ENCODE results near the gene EXOC3. TPM values are rescaled to one million over a fixed set of nuclear protein-coding genes. Genes with fewer than 3 reads are reported as not detected.
"Not testable (repeated sequence)": the region's sequence is repeated elsewhere in the genome, so short reads cannot be mapped to it uniquely, and the experiment has no call there.

EXOC3 gene
- total RNA-seq, 1 experiment from 2014 or later = 60.1 TPM

DNA sequence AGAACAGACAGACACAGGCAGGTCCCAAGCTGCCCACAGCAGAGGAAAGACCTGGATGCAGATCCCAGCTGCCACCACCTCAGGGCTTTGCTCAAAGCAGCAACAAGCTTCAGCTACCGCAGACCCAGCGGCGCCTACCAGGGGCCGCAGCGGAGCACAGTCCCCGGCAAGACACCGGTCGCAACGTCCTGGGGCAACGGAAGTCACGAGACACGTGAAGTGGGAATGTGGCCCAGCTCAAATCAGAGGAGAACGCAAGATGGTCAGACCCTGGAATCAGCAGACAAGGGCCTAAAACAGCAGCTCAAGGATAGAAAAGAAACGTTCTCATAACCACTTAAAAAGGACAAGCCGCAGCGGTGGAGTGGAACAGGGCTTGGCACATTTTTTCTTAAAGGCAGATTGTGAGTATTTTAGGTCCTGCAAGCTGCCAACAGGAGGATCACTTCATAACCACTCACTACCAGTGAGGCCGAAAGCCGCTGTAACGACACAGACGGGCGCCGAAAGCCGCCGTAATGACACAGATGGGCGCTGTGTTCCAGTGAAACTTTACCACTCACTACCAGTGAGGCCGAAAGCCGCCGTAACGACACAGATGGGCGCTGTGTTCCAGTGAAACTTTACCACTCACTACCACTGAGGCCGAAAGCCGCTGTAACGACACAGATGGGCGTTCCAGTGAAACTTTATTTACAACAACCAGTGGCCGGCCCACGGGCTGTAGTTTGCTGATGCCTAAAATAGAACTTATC lies 59.5 kb downstream of the EXOC3 start:
- CTCF ChIA-PET = interaction anchor here (0.5 to 1.4 kb wide), 5 partner anchors 21 to 98 kb away, joined by 3 to 4 read pairs (median 3); no protein-coding TSS in a partner anchor
- no peaks in the 10 kb centered on the region for H3K36me3 Mint-ChIP-seq
- no peak for TF ChIP-seq IRF2 (CRISPR knock-in tag; IDR thresholded peaks at IDR 0.05; ENCODE audit: borderline replicate concordance, low read depth)
- no peak for TF ChIP-seq HMGA2 (CRISPR knock-in tag; IDR thresholded peaks at IDR 0.05)
- TF ChIP-seq NR3C1 (CRISPR knock-in tag; conservative IDR thresholded peaks at IDR 0.05; ENCODE audit: low read depth) = no peak
- no peak for TF ChIP-seq E2F1 (CRISPR knock-in tag; IDR thresholded peaks at IDR 0.05)
- ATAC-seq (peak; percentile 40; the same call in 1 of the 2 replicates), DNase-seq (ENCODE audit: low spot score) (no peak)
- H3K4me3 Mint-ChIP-seq = no peak overlapping the region
- POLR2A ChIA-PET = no interaction called here
- H3K27ac Mint-ChIP-seq = no peak overlapping the region
- peaks cover 2% of the 10 kb centered on the region; the same call in 1 of the 2 replicates for H3K4me1 Mint-ChIP-seq
- H3K9me3 Mint-ChIP-seq = no peaks in the 10 kb centered on the region
- peaks cover 91% of the 10 kb centered on the region for H3K27me3 Mint-ChIP-seq (ENCODE audit: low read depth)

GRCh38 chr5:504326-505154 lies 61.6 kb downstream of the EXOC3 start:
- peaks cover 2% of the 10 kb centered on the region; the same call in 1 of the 2 replicates for H3K4me1 Mint-ChIP-seq
- DNase-seq (ENCODE audit: low spot score) (no peak), ATAC-seq (no peak)
- no peak overlapping the region for H3K27ac Mint-ChIP-seq
- peaks cover 84% of the 10 kb centered on the region for H3K27me3 Mint-ChIP-seq (ENCODE audit: low read depth)
- CTCF ChIA-PET = interaction anchor here (1.0 to 1.2 kb wide), 2 partner anchors 14 kb away, joined by 4 read pairs; no protein-coding TSS in a partner anchor
- no peak for TF ChIP-seq MXD4 (CRISPR knock-in tag; IDR thresholded peaks at IDR 0.05; ENCODE audit: borderline replicate concordance)
- no peak for TF ChIP-seq ZSCAN18 (CRISPR knock-in tag; IDR thresholded peaks at IDR 0.05)
- TF ChIP-seq JUN (CRISPR knock-in tag; IDR thresholded peaks at IDR 0.05) = no peak
- POLR2A ChIA-PET = no interaction called here
- no peaks in the 10 kb centered on the region for H3K9me3 Mint-ChIP-seq
- no peaks in the 10 kb centered on the region for H3K36me3 Mint-ChIP-seq
- no peak overlapping the region for H3K4me3 Mint-ChIP-seq

- ATAC-seq (peak; percentile 41), DNase-seq (ENCODE audit: low spot score) (no peak)
- Mint-ChIP-seq H3K27me3 (ENCODE audit: low read depth) (peaks cover 71% of the 10 kb centered on the region), H3K9me3 (no peaks in the 10 kb centered on the region), H3K4me3 (peak overlapping the region; percentile 37), H3K4me1 (peaks cover 2% of the 10 kb centered on the region; the same call in 1 of the 2 replicates), H3K36me3 (no peaks in the 10 kb centered on the region), H3K27ac (no peak overlapping the region)
- TF ChIP-seq ZNF425 (CRISPR knock-in tag; conservative IDR thresholded peaks at IDR 0.05) = no peak
- TF ChIP-seq KAT7 (CRISPR knock-in tag; IDR thresholded peaks at IDR 0.05; ENCODE audit: borderline replicate concordance) = no peak
- 0 out of 2 replicates have a peak, but pooled peaks have one; percentile 30 for TF ChIP-seq ZNF317 (CRISPR knock-in tag; IDR thresholded peaks at IDR 0.05; ENCODE audit: borderline replicate concordance, low read depth)
- TF ChIP-seq, protein P1, sequence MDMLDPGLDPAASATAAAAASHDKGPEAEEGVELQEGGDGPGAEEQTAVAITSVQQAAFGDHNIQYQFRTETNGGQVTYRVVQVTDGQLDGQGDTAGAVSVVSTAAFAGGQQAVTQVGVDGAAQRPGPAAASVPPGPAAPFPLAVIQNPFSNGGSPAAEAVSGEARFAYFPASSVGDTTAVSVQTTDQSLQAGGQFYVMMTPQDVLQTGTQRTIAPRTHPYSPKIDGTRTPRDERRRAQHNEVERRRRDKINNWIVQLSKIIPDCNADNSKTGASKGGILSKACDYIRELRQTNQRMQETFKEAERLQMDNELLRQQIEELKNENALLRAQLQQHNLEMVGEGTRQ (CRISPR knock-in tag; IDR thresholded peaks at IDR 0.05) = peak; percentile 63
- TF ChIP-seq NFE2L1 (CRISPR knock-in tag; IDR thresholded peaks at IDR 0.05) = 0 out of 2 replicates have a peak, but pooled peaks have one; percentile 26
- TF ChIP-seq ZBTB43 (CRISPR knock-in tag; IDR thresholded peaks at IDR 0.05) = peak; percentile 56; the same call in 1 of the 2 replicates
- ChIA-PET POLR2A (no interaction called here), CTCF (interaction anchor here (1.0 to 1.3 kb wide), 2 partner anchors 13 to 27 kb away, joined by 3 to 5 read pairs; no protein-coding TSS in a partner anchor)
These were observed 63.1 kb downstream of the EXOC3 start for GRCh38 chr5:505951-506525.

- CTCF ChIA-PET; ATAC-seq; POLR2A ChIA-PET; H3K27ac Mint-ChIP-seq; DNase-seq (ENCODE audit: low spot score); H3K36me3 Mint-ChIP-seq; H3K9me3 Mint-ChIP-seq; H3K4me3 Mint-ChIP-seq; H3K4me1 Mint-ChIP-seq: not testable (repeated sequence)
- peaks cover 56% of the 10 kb centered on the region for H3K27me3 Mint-ChIP-seq (ENCODE audit: low read depth)
These were observed 65.1 kb downstream of the EXOC3 start for GRCh38 chr5:507986-508575.

Data from WTC11 (cell line).